T47D (cell line): ENCODE data around the gene DOC2A.
"Not testable (repeated sequence)": the region's sequence is repeated elsewhere in the genome, so short reads cannot be mapped to it uniquely, and the experiment has no call there.

ENCODE experiments used
- DNase-seq, 2 experiments: peaks; one replicate each; pipeline versions ENCODE4 v3.0.0 to v3.0.0-alpha.2; 2011 to 2012; ENCODE audit warnings: low read depth in 1 of 2, low spot score in 1 of 2
- JUND ChIP-seq: IDR thresholded peaks from 2 replicates; pipeline ENCODE4 v1.6.1; 2012; ENCODE audit warnings: low read depth
- in situ Hi-C: cut with HindIII; loops from 2 replicates; pipeline ENCODE4 v1.10.0; 2016; ENCODE audit warnings: low sequenced_read_pairs, low pct_unique_long_range_greater_than_20kb

The DOC2A gene

GRCh38 chr16:29975134-29975538, 35.7 kb downstream of the DOC2A start:
- no peak for DNase-seq
- in situ Hi-C loops, result no loop called here
- no peak for TF ChIP-seq JUND

GRCh38 chr16:29974291-29975133, 36.3 kb downstream of the DOC2A start:
- DNase-seq, result no peak
- in situ Hi-C loops, result no loop called here
- no peak for TF ChIP-seq JUND

GRCh38 chr16:29973384-29974246, 37.2 kb downstream of the DOC2A start, which contains the start of gene TAOK2:
Gene TAOK2 (plus strand): TSS chr16:29973868. CDS start chr16:29977773, 3,905 bp downstream.
- in situ Hi-C loops, result no loop called here
- DNase-seq, result peak; percentile 99
- TF ChIP-seq JUND, result no peak

GRCh38 chr16:29972992-29973383, 37.8 kb downstream of the DOC2A start:
- DNase-seq, result no peak
- in situ Hi-C loops, result no loop called here
- TF ChIP-seq JUND, result no peak

GRCh38 chr16:29972500-29972899, 38.3 kb downstream of the DOC2A start:
- no peak for DNase-seq
- TF ChIP-seq JUND, result no peak
- in situ Hi-C loops, result no loop called here

GRCh38 chr16:29971304-29971703, 39.5 kb downstream of the DOC2A start:
- no peak for DNase-seq
- no peak for TF ChIP-seq JUND
- in situ Hi-C loops, result no loop called here

GRCh38 chr16:29968205-29968604, 42.6 kb downstream of the DOC2A start:
- no peak for TF ChIP-seq JUND
- in situ Hi-C loops, result no loop called here
- DNase-seq, result no peak

- in situ Hi-C loops, result no loop called here
- no peak for TF ChIP-seq JUND
- DNase-seq, result no peak
These were observed 47.6 kb downstream of the DOC2A start for GRCh38 chr16:29963021-29963743.

GRCh38 chr16:29962344-29962994, 48.4 kb downstream of the DOC2A start:
- DNase-seq, result no peak
- TF ChIP-seq JUND, result no peak
- in situ Hi-C loops, result no loop called here

GRCh38 chr16:29961479-29962343, 49.1 kb downstream of the DOC2A start, which contains the start of gene TMEM219:
Gene TMEM219 (plus strand): TSS chr16:29962079. CDS start chr16:29963144, 1,065 bp downstream.
- peak; percentile 94 to 95 for DNase-seq
- no peak for TF ChIP-seq JUND
- in situ Hi-C loops, result no loop called here

- no peak for TF ChIP-seq JUND
- DNase-seq, result no peak
- in situ Hi-C loops, result no loop called here
These were observed 49.7 kb downstream of the DOC2A start for GRCh38 chr16:29961127-29961478.

GRCh38 chr16:29959821-29960220, 51.0 kb downstream of the DOC2A start:
- in situ Hi-C loops, DNase-seq: not testable (repeated sequence)
